Measurements from ENCODE around the gene PRR5.

PRR5 gene

GRCh38 chr22:44689915-44690524, 12.0 kb upstream of the PRR5 start:
- H3K4me2 ChIP-seq (ENCODE audit: low read length), result no peak overlapping the region
- H3K79me2 ChIP-seq (ENCODE audit: control insufficient read depth, low read length), result no peaks in the 10 kb centered on the region
- no peaks in the 10 kb centered on the region for H3K9me2 ChIP-seq (replicated peaks; ENCODE audit: control insufficient read depth, low read length)
- no peaks in the 10 kb centered on the region for H4K20me1 ChIP-seq (ENCODE audit: control insufficient read depth, insufficient read depth, low read depth, low read length)
- H3F3A ChIP-seq (ENCODE audit: control insufficient read depth, insufficient read depth), result no peaks in the 10 kb centered on the region
- no peak overlapping the region for H3K27ac ChIP-seq (ENCODE audit: low read depth, low read length)
- H3K4me1 ChIP-seq (ENCODE audit: control insufficient read depth, low read length), result peaks cover 10% of the 10 kb centered on the region
- H3K36me3 ChIP-seq (ENCODE audit: control insufficient read depth, low read length), result no peaks in the 10 kb centered on the region
- no peak overlapping the region for H3K4me3 ChIP-seq (ENCODE audit: low read length)
- no peaks in the 10 kb centered on the region for H3K27me3 ChIP-seq (ENCODE audit: control insufficient read depth, low read length)
- H3K9me3 ChIP-seq (ENCODE audit: control insufficient read depth, insufficient read depth, low read length), result no peaks in the 10 kb centered on the region
- TF ChIP-seq CTCF (IDR thresholded peaks at IDR 0.05; ENCODE audit: low read depth, low read length, poor library complexity, severe bottlenecking) (no peak), EZH2phosphoT487 (IDR thresholded peaks at IDR 0.05; ENCODE audit: borderline replicate concordance, low read length) (no peak)

DNA sequence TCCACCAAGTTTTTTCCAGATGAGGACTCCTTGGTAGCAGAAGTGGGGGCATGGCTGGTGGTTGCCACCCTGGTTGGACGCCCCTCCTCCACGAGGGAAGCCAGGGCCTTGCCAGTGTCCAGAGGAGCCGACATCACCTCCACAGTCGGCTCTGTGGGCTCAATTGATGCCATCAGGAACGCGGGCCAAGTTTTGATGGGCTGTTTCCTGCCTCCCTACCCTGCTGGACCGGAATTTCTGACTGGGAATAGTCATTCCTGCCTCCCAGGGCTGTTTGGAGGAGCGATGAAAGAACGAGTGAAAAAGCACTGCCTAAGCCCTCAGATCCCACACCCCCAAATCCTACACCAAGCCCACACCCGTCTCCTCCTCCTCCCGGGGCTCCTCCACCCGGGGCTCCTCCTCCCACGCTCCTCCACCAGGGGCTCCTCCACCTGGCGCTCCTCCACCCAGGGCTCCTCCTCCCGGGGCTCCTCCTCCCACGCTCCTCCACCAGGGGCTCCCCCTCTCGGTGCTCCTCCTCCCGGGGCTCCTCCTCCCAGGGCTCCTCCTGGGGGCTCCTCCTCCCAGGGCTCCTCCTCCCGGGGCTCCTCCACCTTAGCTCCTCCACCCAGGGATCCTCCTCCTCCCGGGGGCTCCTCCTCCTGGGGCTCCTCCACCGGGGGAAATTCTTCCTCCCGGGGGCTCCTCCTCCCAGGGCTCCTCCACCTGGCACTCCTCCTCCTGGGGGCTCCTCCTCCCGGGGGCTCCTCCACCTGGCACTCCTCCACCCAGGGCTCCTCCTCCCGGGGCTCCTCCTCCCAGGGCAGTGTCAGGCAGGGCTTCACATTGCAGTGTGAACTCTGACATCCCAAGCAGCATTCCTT, 10.0 kb upstream of the PRR5 start:
- Histone ChIP-seq H3K27ac (ENCODE audit: low read depth, low read length) (no peak overlapping the region), H3K9me3 (ENCODE audit: control insufficient read depth, insufficient read depth, low read length) (no peaks in the 10 kb centered on the region), H4K20me1 (ENCODE audit: control insufficient read depth, insufficient read depth, low read depth, low read length) (no peaks in the 10 kb centered on the region)

GRCh38 chr22:44692662-44693007, 9.4 kb upstream of the PRR5 start:
- Histone ChIP-seq H3K27ac (ENCODE audit: low read depth, low read length) (no peak overlapping the region), H3K27me3 (ENCODE audit: control insufficient read depth, low read length) (no peaks in the 10 kb centered on the region), H3F3A (ENCODE audit: control insufficient read depth, insufficient read depth) (no peaks in the 10 kb centered on the region), H4K20me1 (ENCODE audit: control insufficient read depth, insufficient read depth, low read depth, low read length) (no peaks in the 10 kb centered on the region), H3K4me3 (ENCODE audit: low read length) (no peak overlapping the region), H3K79me2 (ENCODE audit: control insufficient read depth, low read length) (no peaks in the 10 kb centered on the region), H3K36me3 (ENCODE audit: control insufficient read depth, low read length) (no peaks in the 10 kb centered on the region), H3K9me3 (ENCODE audit: control insufficient read depth, insufficient read depth, low read length) (no peaks in the 10 kb centered on the region), H3K4me1 (ENCODE audit: control insufficient read depth, low read length) (no peaks in the 10 kb centered on the region), H3K4me2 (ENCODE audit: low read length) (no peak overlapping the region), H3K9me2 (replicated peaks; ENCODE audit: control insufficient read depth, low read length) (no peaks in the 10 kb centered on the region)
- TF ChIP-seq CTCF (IDR thresholded peaks at IDR 0.05; ENCODE audit: low read depth, low read length, poor library complexity, severe bottlenecking) (no peak), EZH2phosphoT487 (IDR thresholded peaks at IDR 0.05; ENCODE audit: borderline replicate concordance, low read length) (no peak)

More for the DNA sequence above, 10.0 kb upstream of the PRR5 start:
- H3K4me2 ChIP-seq (ENCODE audit: low read length), result no peak overlapping the region
- H3F3A ChIP-seq (ENCODE audit: control insufficient read depth, insufficient read depth), result no peaks in the 10 kb centered on the region
- no peaks in the 10 kb centered on the region for H3K4me1 ChIP-seq (ENCODE audit: control insufficient read depth, low read length)
- no peaks in the 10 kb centered on the region for H3K36me3 ChIP-seq (ENCODE audit: control insufficient read depth, low read length)
- TF ChIP-seq CTCF (IDR thresholded peaks at IDR 0.05; ENCODE audit: low read depth, low read length, poor library complexity, severe bottlenecking) (no peak), EZH2phosphoT487 (IDR thresholded peaks at IDR 0.05; ENCODE audit: borderline replicate concordance, low read length) (no peak)
- H3K9me2 ChIP-seq (replicated peaks; ENCODE audit: control insufficient read depth, low read length), result no peaks in the 10 kb centered on the region
- no peaks in the 10 kb centered on the region for H3K27me3 ChIP-seq (ENCODE audit: control insufficient read depth, low read length)
- H3K79me2 ChIP-seq (ENCODE audit: control insufficient read depth, low read length), result no peaks in the 10 kb centered on the region
- H3K4me3 ChIP-seq (ENCODE audit: low read length), result no peak overlapping the region

Data from DOHH2 (cell line).